Measurements from ENCODE around the gene VCAN.

The VCAN gene

GRCh38 chr5:83531661-83532060, 60.1 kb downstream of the VCAN start:
- no peak for DNase-seq (ENCODE audit: low read depth)

GRCh38 chr5:83538786-83539462, 67.4 kb downstream of the VCAN start:
- no peak for DNase-seq (ENCODE audit: low read depth)

- DNase-seq (ENCODE audit: low read depth), result no peak
These were observed 67.9 kb downstream of the VCAN start for GRCh38 chr5:83539463-83539790.

GRCh38 chr5:83540105-83540504, 68.6 kb downstream of the VCAN start:
- no peak for DNase-seq (ENCODE audit: low read depth)

- DNase-seq (ENCODE audit: low read depth), result no peak
These were observed 69.2 kb downstream of the VCAN start for GRCh38 chr5:83540783-83541182.

GRCh38 chr5:83542839-83543238, 71.3 kb downstream of the VCAN start:
- DNase-seq (ENCODE audit: low read depth), result no peak

- DNase-seq (ENCODE audit: low read depth), result no peak
These were observed 72.4 kb downstream of the VCAN start for GRCh38 chr5:83543898-83544297.

GRCh38 chr5:83547161-83547560, 75.6 kb downstream of the VCAN start:
- DNase-seq (ENCODE audit: low read depth), result no peak

- no peak for DNase-seq (ENCODE audit: low read depth)
These were observed 76.3 kb downstream of the VCAN start for GRCh38 chr5:83547889-83548288.

- DNase-seq (ENCODE audit: low read depth), result no peak
These were observed 77.0 kb downstream of the VCAN start for GRCh38 chr5:83548581-83548980.

GRCh38 chr5:83549076-83549475, 77.5 kb downstream of the VCAN start:
- DNase-seq (ENCODE audit: low read depth), result no peak

GRCh38 chr5:83549674-83550073, 78.1 kb downstream of the VCAN start:
- no peak for DNase-seq (ENCODE audit: low read depth)

- no peak for DNase-seq (ENCODE audit: low read depth)
These were observed 80.3 kb downstream of the VCAN start for GRCh38 chr5:83551821-83552220.

- DNase-seq (ENCODE audit: low read depth), result no peak
These were observed 80.7 kb downstream of the VCAN start for GRCh38 chr5:83552275-83552674.

- no peak for DNase-seq (ENCODE audit: low read depth)
These were observed 81.5 kb downstream of the VCAN start for GRCh38 chr5:83553000-83553486.

- no peak for DNase-seq (ENCODE audit: low read depth)
These were observed 82.6 kb downstream of the VCAN start for GRCh38 chr5:83554133-83554532.

GRCh38 chr5:83554686-83555085, 83.1 kb downstream of the VCAN start:
- DNase-seq (ENCODE audit: low read depth), result no peak

GRCh38 chr5:83555263-83555662, 83.7 kb downstream of the VCAN start:
- DNase-seq (ENCODE audit: low read depth), result no peak

GRCh38 chr5:83556190-83556589, 84.6 kb downstream of the VCAN start:
- no peak for DNase-seq (ENCODE audit: low read depth)

GRCh38 chr5:83559118-83559785, 87.7 kb downstream of the VCAN start:
- no peak for DNase-seq (ENCODE audit: low read depth)

- DNase-seq (ENCODE audit: low read depth), result no peak
These were observed 90.6 kb downstream of the VCAN start for GRCh38 chr5:83562071-83562606.

- no peak for DNase-seq (ENCODE audit: low read depth)
These were observed 91.4 kb downstream of the VCAN start for GRCh38 chr5:83562791-83563557.

GRCh38 chr5:83563631-83564030, 92.1 kb downstream of the VCAN start:
- DNase-seq (ENCODE audit: low read depth), result no peak
